HG03439 (cell line): ENCODE results near the gene LINGO4.
"Not testable (repeated sequence)": the region's sequence is repeated elsewhere in the genome, so short reads cannot be mapped to it uniquely, and the experiment has no call there.

Experiments used
- ATAC-seq: cut with Tn5 transposase; IDR thresholded peaks from one replicate; pipeline ENCODE4 v1.9.1; 2021; ENCODE audit warnings: mild to moderate bottlenecking, moderate library complexity; ENCODE audit not compliant: unreplicated experiment

The LINGO4 gene

GRCh38 chr1:151787689-151788088 lies 17.5 kb downstream of the LINGO4 start:
- ATAC-seq, result no peak

- no peak for ATAC-seq
Measured at GRCh38 chr1:151783796-151784195, 21.4 kb downstream of the LINGO4 start.

- ATAC-seq, result no peak
Measured at GRCh38 chr1:151782741-151783140, 22.5 kb downstream of the LINGO4 start.

GRCh38 chr1:151782026-151782425 lies 23.2 kb downstream of the LINGO4 start:
- not testable (repeated sequence) for ATAC-seq

- ATAC-seq, result not testable (repeated sequence)
Measured at GRCh38 chr1:151780736-151781135, 24.5 kb downstream of the LINGO4 start.

- no peak for ATAC-seq
Measured at GRCh38 chr1:151779852-151780251, 25.4 kb downstream of the LINGO4 start.

GRCh38 chr1:151777317-151777716 lies 27.9 kb downstream of the LINGO4 start:
- ATAC-seq, result no peak

GRCh38 chr1:151776665-151777062 lies 28.6 kb downstream of the LINGO4 start:
- no peak for ATAC-seq

- no peak for ATAC-seq
Measured at GRCh38 chr1:151775894-151776664, 29.1 kb downstream of the LINGO4 start.

GRCh38 chr1:151774256-151774922 lies 30.8 kb downstream of the LINGO4 start:
- no peak for ATAC-seq

GRCh38 chr1:151773702-151774101 lies 31.5 kb downstream of the LINGO4 start:
- ATAC-seq, result no peak

- not testable (repeated sequence) for ATAC-seq
Measured at GRCh38 chr1:151769270-151769669, 35.9 kb downstream of the LINGO4 start.

GRCh38 chr1:151768351-151769066 lies 36.7 kb downstream of the LINGO4 start:
- ATAC-seq, result not testable (repeated sequence)

- ATAC-seq, result no peak
Measured at GRCh38 chr1:151763990-151764389, 41.2 kb downstream of the LINGO4 start.

GRCh38 chr1:151762941-151763921 lies 42.0 kb downstream of the LINGO4 start, which contains the start of gene MRPL9:
TSS of gene MRPL9 (minus strand) at chr1:151763496. CDS start at chr1:151763479, 17 bp downstream.
- peak; percentile 94 for ATAC-seq

- ATAC-seq, result no peak
Measured at GRCh38 chr1:151760597-151761385, 44.4 kb downstream of the LINGO4 start.

GRCh38 chr1:151759241-151759640 lies 46.0 kb downstream of the LINGO4 start:
- no peak for ATAC-seq

- no peak for ATAC-seq
Measured at GRCh38 chr1:151756291-151756690, 48.9 kb downstream of the LINGO4 start.
